ENCODE measurements around the gene PEA15. TPM values are rescaled to one million over a fixed set of nuclear protein-coding genes. Genes with fewer than 3 reads are reported as not detected.

PEA15 gene
- total RNA-seq, 4 donors from 2014 or later = 25.8 to 92.5 (median 27.3) TPM

DNA sequence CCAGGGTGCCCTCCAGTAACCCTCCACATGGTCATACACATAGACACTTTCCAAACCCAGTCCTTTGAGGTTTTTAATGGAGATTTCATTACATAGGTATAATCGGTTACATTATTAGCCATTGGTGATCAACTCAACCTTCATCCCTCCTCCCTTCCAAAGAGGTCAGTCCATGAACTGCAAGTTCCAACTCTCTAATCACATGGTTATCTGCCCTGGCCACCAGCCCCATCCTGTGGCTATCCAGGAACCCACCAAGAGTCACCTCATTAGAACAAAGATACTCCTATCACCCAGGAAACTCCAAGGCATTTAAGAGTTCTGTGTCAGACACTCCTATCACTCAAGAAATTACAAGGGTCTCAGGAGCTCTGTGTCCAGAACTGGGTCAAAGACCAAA, 41.6 kb upstream of the PEA15 start:
- Histone ChIP-seq H3K27ac (no peak overlapping the region), H3K4me3 (no peak overlapping the region), H3K4me1 (no peaks in the 10 kb centered on the region), H3K9me3 (no peaks in the 10 kb centered on the region), H3K36me3 (no peaks in the 10 kb centered on the region), H3K27me3 (peaks cover 3% of the 10 kb centered on the region)
- no peak for TF ChIP-seq EP300 (IDR thresholded peaks at IDR 0.05; ENCODE audit: low read depth)
- TF ChIP-seq CTCF (IDR thresholded peaks at IDR 0.05) = no peak
- TF ChIP-seq POLR2A (IDR thresholded peaks at IDR 0.05) = no peak
- TF ChIP-seq POLR2AphosphoS5 (IDR thresholded peaks at IDR 0.05) = no peak
- WGBS, 2 donors (ENCODE audit: low coverage in 1 of 2) = 100% methylated on average over 1 of the region's 1 CpG; no CpG with 5 or more reads in 1 of the 2 donors
- in situ Hi-C loops (cut with MboI; ENCODE audit: low pct_ligation_motif_present in 1 of 4, low pct_unique_long_range_greater_than_20kb in 1 of 4, low sequenced_read_pairs in 3 of 4) (no loop called here), intact Hi-C loops (cut with DNase I; ENCODE audit: low total_unique reads) (no loop called here)
- no peak for DNase-seq

DNA sequence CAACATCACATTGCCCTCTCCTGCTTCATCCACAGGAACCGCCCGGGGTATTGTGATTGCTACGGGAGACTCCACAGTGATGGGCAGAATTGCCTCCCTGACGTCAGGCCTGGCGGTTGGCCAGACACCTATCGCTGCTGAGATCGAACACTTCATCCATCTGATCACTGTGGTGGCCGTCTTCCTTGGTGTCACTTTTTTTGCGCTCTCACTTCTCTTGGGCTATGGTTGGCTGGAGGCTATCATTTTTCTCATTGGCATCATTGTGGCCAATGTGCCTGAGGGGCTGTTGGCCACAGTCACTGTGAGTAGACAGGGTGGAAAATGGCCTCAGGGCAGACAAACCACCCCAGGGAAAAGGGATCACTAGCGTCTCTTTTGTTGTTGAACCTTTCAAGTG, 41.1 kb upstream of the PEA15 start:
- 60 to 90% methylated on average over 8 to 10 of the region's 10 CpGs for WGBS, 2 donors (ENCODE audit: low coverage in 1 of 2)
- Histone ChIP-seq H3K9me3 (no peaks in the 10 kb centered on the region), H3K4me1 (no peaks in the 10 kb centered on the region), H3K36me3 (no peaks in the 10 kb centered on the region), H3K4me3 (no peak overlapping the region), H3K27ac (no peak overlapping the region), H3K27me3 (peaks cover 3% of the 10 kb centered on the region)
- DNase-seq = no peak
- no peak for TF ChIP-seq CTCF (IDR thresholded peaks at IDR 0.05)
- no peak for TF ChIP-seq EP300 (IDR thresholded peaks at IDR 0.05; ENCODE audit: low read depth)
- no peak for TF ChIP-seq POLR2A (IDR thresholded peaks at IDR 0.05)
- TF ChIP-seq POLR2AphosphoS5 (IDR thresholded peaks at IDR 0.05) = no peak
- in situ Hi-C loops (cut with MboI; ENCODE audit: low pct_ligation_motif_present in 1 of 4, low pct_unique_long_range_greater_than_20kb in 1 of 4, low sequenced_read_pairs in 3 of 4) = no loop called here
- intact Hi-C loops (cut with DNase I; ENCODE audit: low total_unique reads) = no loop called here

DNA sequence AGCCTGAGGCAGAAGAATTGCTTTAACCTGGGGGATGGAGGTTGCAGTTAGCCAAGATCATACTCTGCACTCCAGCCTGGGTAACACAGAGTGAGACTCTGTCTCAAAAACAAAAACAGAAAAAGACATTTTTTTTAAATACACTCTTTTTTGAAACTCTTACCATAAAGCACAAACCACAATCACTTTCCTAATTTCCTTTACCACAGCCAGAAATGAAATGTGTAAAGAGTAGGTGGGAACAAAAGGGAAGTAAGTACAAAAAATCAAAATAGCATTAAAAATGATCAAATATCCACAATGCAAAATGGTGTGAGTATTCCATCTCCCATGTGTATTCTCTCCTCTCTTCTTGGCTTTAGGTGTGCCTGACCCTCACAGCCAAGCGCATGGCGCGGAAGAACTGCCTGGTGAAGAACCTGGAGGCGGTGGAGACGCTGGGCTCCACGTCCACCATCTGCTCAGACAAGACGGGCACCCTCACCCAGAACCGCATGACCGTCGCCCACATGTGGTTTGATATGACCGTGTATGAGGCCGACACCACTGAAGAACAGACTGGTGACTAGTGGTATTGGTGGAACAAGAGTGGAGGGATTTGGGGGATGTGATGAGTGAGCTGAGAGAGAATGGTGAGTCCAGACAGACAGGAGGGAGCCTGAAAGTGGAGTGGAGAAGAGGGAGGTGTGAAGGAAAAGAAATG, 38.9 kb upstream of the PEA15 start:
- H3K4me3 ChIP-seq = no peak overlapping the region
- 75 to 79% methylated on average over 5 to 12 of the region's 12 CpGs for WGBS, 2 donors (ENCODE audit: low coverage in 1 of 2)
- no peak for TF ChIP-seq POLR2AphosphoS5 (IDR thresholded peaks at IDR 0.05)
- TF ChIP-seq POLR2A (IDR thresholded peaks at IDR 0.05) = no peak
- no peak for TF ChIP-seq CTCF (IDR thresholded peaks at IDR 0.05)
- no peak for TF ChIP-seq EP300 (IDR thresholded peaks at IDR 0.05; ENCODE audit: low read depth)
- intact Hi-C loops (cut with DNase I; ENCODE audit: low total_unique reads) (no loop called here), in situ Hi-C loops (cut with MboI; ENCODE audit: low pct_ligation_motif_present in 1 of 4, low pct_unique_long_range_greater_than_20kb in 1 of 4, low sequenced_read_pairs in 3 of 4) (no loop called here)
- no peak overlapping the region for H3K27ac ChIP-seq
- DNase-seq = no peak
- H3K9me3 ChIP-seq = no peaks in the 10 kb centered on the region
- H3K4me1 ChIP-seq = no peaks in the 10 kb centered on the region
- peaks cover 3% of the 10 kb centered on the region for H3K27me3 ChIP-seq
- H3K36me3 ChIP-seq = no peaks in the 10 kb centered on the region

GRCh38 chr1:160167056-160167455, 38.1 kb upstream of the PEA15 start:
- H3K27me3 ChIP-seq = peaks cover 3% of the 10 kb centered on the region
- H3K27ac ChIP-seq = no peak overlapping the region
- no peaks in the 10 kb centered on the region for H3K9me3 ChIP-seq
- no peak for TF ChIP-seq EP300 (IDR thresholded peaks at IDR 0.05; ENCODE audit: low read depth)
- TF ChIP-seq POLR2AphosphoS5 (IDR thresholded peaks at IDR 0.05) = no peak
- TF ChIP-seq CTCF (IDR thresholded peaks at IDR 0.05) = no peak
- no peak for TF ChIP-seq POLR2A (IDR thresholded peaks at IDR 0.05)
- intact Hi-C loops (cut with DNase I; ENCODE audit: low total_unique reads) = no loop called here
- no peaks in the 10 kb centered on the region for H3K36me3 ChIP-seq
- DNase-seq = no peak
- no peaks in the 10 kb centered on the region for H3K4me1 ChIP-seq
- in situ Hi-C loops (cut with MboI; ENCODE audit: low pct_ligation_motif_present in 1 of 4, low pct_unique_long_range_greater_than_20kb in 1 of 4, low sequenced_read_pairs in 3 of 4) = no loop called here
- WGBS, 2 donors (ENCODE audit: low coverage in 1 of 2) = 81 to 89% methylated on average over 3 to 4 of the region's 4 CpGs
- H3K4me3 ChIP-seq = no peak overlapping the region
